HepG2 (cell line): ENCODE measurements around the gene CBY2. TPM values are rescaled to one million over a fixed set of nuclear protein-coding genes. Genes with fewer than 3 reads are reported as not detected.
"Not testable (repeated sequence)": the region's sequence is repeated elsewhere in the genome, so short reads cannot be mapped to it uniquely, and the experiment has no call there.

Experiments used
- ATAC-seq: fragments of 200-7000 bp; cut with Tn5 transposase; 3 replicates; pipeline ENCODE4 v1.9.1; 2020; ENCODE audit warnings: mild to moderate bottlenecking, moderate library complexity
- BruUV-seq: library from RNA; stranded (reverse); fragments of 400-500 nt; replicated peaks from 2 replicates; lab custom pipeline; 2021; lab: Mats Ljungman, UMichigan
- CTCF ChIA-PET: fragments of 300-600 bp; formaldehyde crosslinking; extraction: SDS; loops from one replicate; lab custom pipeline; 2021; ENCODE audit warnings: low total read pairs, inconsistent platforms, low intra/inter-chr PET ratio; lab: Yijun Ruan, JAX
- POLR2A ChIA-PET: fragments of 350-600 bp; sonication (Branson Sonifier 250); formaldehyde crosslinking; loops from one replicate; lab custom pipeline; 2020; ENCODE audit warnings: antibody characterized with exemption, inconsistent platforms; lab: Yijun Ruan, JAX
- DNase-seq: peaks from one replicate; pipeline ENCODE4 v3.0.0-alpha.2; 2015; ENCODE audit warnings: low spot score
- FAIRE-seq: peaks from 3 replicates; lab custom pipeline; 2011; peaks lifted over from hg19 to GRCh38; lab: Jason Lieb, UNC
- H2AFZ ChIP-seq: one replicate; pipeline ENCODE4 v1.6.1; 2011; ENCODE audit warnings: low read length, inconsistent platforms
- H3K27ac ChIP-seq: fragments of 300-600 bp; 3 replicates; pipeline ENCODE4 v1.8.0; 2011; ENCODE audit warnings: mixed run types, mild to moderate bottlenecking, mixed read lengths, low read length, inconsistent platforms; ENCODE audit not compliant: insufficient read depth; ENCODE audit errors: extremely low read length
- H3K27me3 ChIP-seq, 2 experiments: fragments of 200-600 bp in 1 of 2; 2 replicates in 1 of 2; 3 replicates in 1 of 2; pipeline versions ENCODE4 v1.6.0 to v1.8.0; 2011; ENCODE audit warnings: low read length in 2 of 2, mild to moderate bottlenecking in 2 of 2, moderate library complexity in 2 of 2, inconsistent platforms in 1 of 2; ENCODE audit not compliant: insufficient read depth in 2 of 2, control insufficient read depth in 1 of 2
- H3K36me3 ChIP-seq, 2 experiments: fragments of 200-600 bp in 1 of 2; replicated peaks in 1 of 2; 2 replicates in 1 of 2; 3 replicates in 1 of 2; pipeline versions ENCODE4 v1.5.1 to v1.8.0; 2011; ENCODE audit warnings: low read length in 2 of 2, inconsistent platforms in 1 of 2; ENCODE audit not compliant: insufficient read depth in 2 of 2, control insufficient read depth in 1 of 2
- H3K4me1 ChIP-seq: 2 replicates; pipeline ENCODE4 v1.5.1; 2012; ENCODE audit warnings: low read length, inconsistent platforms; ENCODE audit not compliant: insufficient read depth
- H3K4me2 ChIP-seq: 2 replicates; pipeline ENCODE4 v1.6.0; 2011; ENCODE audit warnings: low read depth, low read length, inconsistent platforms
- H3K4me3 ChIP-seq, 3 experiments: fragments of 200-600 bp in 1 of 3; sonication (generic), shearing (Covaris generic) in 1 of 3; replicated peaks in 1 of 3; 2 replicates each; pipeline ENCODE4 v1.5.1; 2011 to 2016; ENCODE audit warnings: low read length in 3 of 3, inconsistent platforms in 2 of 3, low read depth in 2 of 3, mild to moderate bottlenecking in 2 of 3, control low read depth in 1 of 3, mixed read lengths in 1 of 3; ENCODE audit not compliant: insufficient read depth in 1 of 3
- H3K79me2 ChIP-seq: one replicate; pipeline ENCODE4 v1.6.1; 2011; ENCODE audit warnings: low read length, inconsistent platforms; ENCODE audit not compliant: insufficient read depth
- H3K9ac ChIP-seq: 2 replicates; pipeline ENCODE4 v1.6.0; 2011; ENCODE audit warnings: mild to moderate bottlenecking, low read depth, low read length, inconsistent platforms; ENCODE audit not compliant: insufficient read depth
- H3K9me3 ChIP-seq: 2 replicates; pipeline ENCODE4 v1.5.1; 2012; ENCODE audit warnings: mild to moderate bottlenecking, low read length
- H4K20me1 ChIP-seq: 2 replicates; pipeline ENCODE4 v1.6.0; 2011; ENCODE audit warnings: inconsistent platforms, mild to moderate bottlenecking, low read length, moderate library complexity; ENCODE audit not compliant: insufficient read depth
- MAFF ChIP-seq: IDR thresholded peaks from 2 replicates; pipeline ENCODE4 v1.6.1; 2011; ENCODE audit warnings: low read depth, low read length, improper control_type of control experiment
- MAFK ChIP-seq, 2 experiments: IDR thresholded peaks in 1 of 2; conservative IDR thresholded peaks in 1 of 2; 2 replicates each; pipeline ENCODE4 v1.6.1; 2011; ENCODE audit warnings: improper control_type of control experiment in 2 of 2, low read length in 2 of 2
- WGBS: methylation state at CpG from one replicate; pipeline ENCODE4 v1.1.6; 2017; ENCODE audit warnings: low lambda C conversion rate; 5-methylcytosine and 5-hydroxymethylcytosine counted together
- in situ Hi-C: cut with HindIII; loops from 2 replicates; pipeline ENCODE4 v1.10.0; 2017; ENCODE audit warnings: low pct_unique_long_range_greater_than_20kb; ENCODE audit not compliant: extremely low pct_ligation_motif_present
- intact Hi-C: fragments of 100-400 bp; cut with micrococcal nuclease; formaldehyde crosslinking; loops from one replicate; pipeline ENCODE4 v1.10.0; 2022; ENCODE audit not compliant: unreplicated experiment
- polyA plus RNA-seq, 8 experiments: library from polyadenylated mRNA; depleted of rRNA in 3 of 8; stranded (reverse) in 7 of 8; unstranded in 1 of 8; fragments of >200 nt; fragmentation: Illumina TruSeq in 4 of 8; extraction: Trizol in 4 of 8; gene quantifications; 2 replicates each; pipeline versions ENCODE4 v1.2.1 to v1.2.3, GENCODE V29; 2011 to 2016; ENCODE audit warnings: low read depth in 4 of 8, missing spikeins in 1 of 8, mixed read lengths in 1 of 8; ENCODE audit not compliant: insufficient read depth in 1 of 8
- total RNA-seq, 5 experiments: library from RNA; depleted of rRNA; stranded (reverse); fragments of >200 nt; fragmentation: Illumina TruSeq; extraction: Trizol; gene quantifications; 2 replicates each; pipeline ENCODE4 v1.2.3, GENCODE V29; 2016; ENCODE audit warnings: low read depth in 1 of 5
- TF ChIP-seq, protein P1 (sequence below): sonication (generic); formaldehyde crosslinking; IDR thresholded peaks from 2 replicates; pipeline ENCODE4 v1.5.1; 2020; ENCODE audit warnings: mild to moderate bottlenecking, missing genetic modification reagents

CBY2 gene
- total and polyA plus RNA-seq, 2 of the 13 experiments (the other 11 are each of a cell fraction or from before 2014, with no cell fraction given) = not detected

DNA sequence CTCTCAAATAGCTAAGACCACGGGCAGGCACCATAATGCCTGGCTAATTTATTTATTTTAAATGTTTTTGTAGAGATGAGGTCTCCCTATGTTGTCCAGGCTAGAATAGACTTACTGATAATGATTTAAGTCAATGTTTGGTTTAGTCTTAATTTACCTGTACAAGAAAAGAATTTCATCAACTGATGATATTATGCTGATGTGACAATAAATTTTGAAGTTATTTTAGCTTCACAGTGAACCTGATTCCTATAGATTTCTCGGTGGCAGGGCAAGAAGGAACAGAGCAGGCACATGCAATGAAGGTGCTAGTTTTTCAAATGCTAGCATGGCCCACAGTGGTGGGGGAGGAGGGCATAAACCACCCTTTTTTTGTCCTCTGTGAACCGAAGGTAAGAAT, 42.6 kb upstream of the CBY2 start:
- H4K20me1 ChIP-seq = no peaks in the 10 kb centered on the region
- no peak for ATAC-seq
- H3K27ac ChIP-seq = no peak overlapping the region
- no peaks in the 10 kb centered on the region for H3K27me3 ChIP-seq
- FAIRE-seq = no peak
- in situ Hi-C loops (no loop called here), intact Hi-C loops (no loop called here)
- ChIA-PET POLR2A (no interaction called here), CTCF (no interaction called here)
- WGBS = 0% methylated on average over 3 of the region's 3 CpGs
- H3K4me1 ChIP-seq = no peaks in the 10 kb centered on the region
- H3K9ac ChIP-seq = no peak overlapping the region
- H3K4me3 ChIP-seq = no peak overlapping the region
- H3K36me3 ChIP-seq = no peaks in the 10 kb centered on the region
- H2AFZ ChIP-seq = no peak overlapping the region
- BruUV-seq = no TSS peak
- no peaks in the 10 kb centered on the region for H3K9me3 ChIP-seq
- no peaks in the 10 kb centered on the region for H3K79me2 ChIP-seq
- TF ChIP-seq, protein P1, sequence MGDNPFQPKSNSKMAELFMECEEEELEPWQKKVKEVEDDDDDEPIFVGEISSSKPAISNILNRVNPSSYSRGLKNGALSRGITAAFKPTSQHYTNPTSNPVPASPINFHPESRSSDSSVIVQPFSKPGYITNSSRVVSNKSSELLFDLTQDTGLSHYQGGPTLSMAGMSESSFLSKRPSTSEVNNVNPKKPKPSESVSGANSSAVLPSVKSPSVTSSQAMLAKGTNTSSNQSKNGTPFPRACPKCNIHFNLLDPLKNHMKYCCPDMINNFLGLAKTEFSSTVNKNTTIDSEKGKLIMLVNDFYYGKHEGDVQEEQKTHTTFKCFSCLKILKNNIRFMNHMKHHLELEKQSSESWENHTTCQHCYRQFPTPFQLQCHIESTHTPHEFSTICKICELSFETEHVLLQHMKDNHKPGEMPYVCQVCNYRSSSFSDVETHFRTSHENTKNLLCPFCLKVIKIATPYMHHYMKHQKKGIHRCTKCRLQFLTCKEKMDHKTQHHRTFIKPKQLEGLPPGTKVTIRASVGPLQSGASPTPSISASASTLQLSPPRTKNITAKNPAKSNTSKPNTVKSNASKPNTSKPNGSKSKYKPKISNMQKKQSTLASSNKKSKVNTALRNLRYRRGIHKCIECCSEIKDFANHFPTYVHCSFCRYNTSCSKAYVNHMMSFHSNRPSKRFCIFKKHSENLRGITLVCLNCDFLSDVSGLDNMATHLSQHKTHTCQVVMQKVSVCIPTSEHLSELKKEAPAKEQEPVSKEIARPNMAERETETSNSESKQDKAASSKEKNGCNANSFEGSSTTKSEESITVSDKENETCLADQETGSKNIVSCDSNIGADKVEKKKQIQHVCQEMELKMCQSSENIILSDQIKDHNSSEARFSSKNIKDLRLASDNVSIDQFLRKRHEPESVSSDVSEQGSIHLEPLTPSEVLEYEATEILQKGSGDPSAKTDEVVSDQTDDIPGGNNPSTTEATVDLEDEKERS (CRISPR knock-in tag) = no peak
- peak; percentile 96 to 98 for TF ChIP-seq MAFK (conservative IDR thresholded peaks at IDR 0.05 in 1 of 2, IDR thresholded peaks at IDR 0.05 in 1 of 2; ENCODE audit: low read length in 2 of 2)
- TF ChIP-seq MAFF = peak; percentile 96
- H3K4me2 ChIP-seq = no peak overlapping the region
- no peak for DNase-seq

DNA sequence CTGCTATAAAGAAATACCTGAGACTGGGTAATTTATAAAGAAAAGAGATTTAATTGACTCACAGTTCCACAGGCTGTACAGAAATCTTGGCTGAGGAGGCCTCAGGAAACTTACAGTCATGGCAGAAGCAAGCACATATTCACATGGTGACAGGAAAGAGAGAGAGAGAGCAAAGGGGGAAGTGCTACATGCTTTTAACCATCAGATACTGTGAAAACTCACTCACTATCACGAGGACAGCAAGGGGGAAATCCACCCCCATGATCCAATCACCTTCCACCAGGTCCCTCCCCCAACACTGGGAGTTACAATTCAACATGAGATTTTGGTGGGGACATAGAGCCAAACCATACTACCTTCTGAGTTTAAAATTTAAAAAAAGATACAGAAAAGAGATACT, 41.7 kb upstream of the CBY2 start:
- FAIRE-seq, BruUV-seq, H3K79me2 ChIP-seq, POLR2A ChIA-PET, H3K27ac ChIP-seq, intact Hi-C loops, H3K4me3 ChIP-seq, CTCF ChIA-PET, H2AFZ ChIP-seq, H4K20me1 ChIP-seq, H3K4me2 ChIP-seq, H3K9me3 ChIP-seq, H3K4me1 ChIP-seq, H3K36me3 ChIP-seq, DNase-seq, in situ Hi-C loops, ATAC-seq, H3K9ac ChIP-seq, H3K27me3 ChIP-seq: not testable (repeated sequence)
- 0% methylated on average over 1 of the region's 1 CpG for WGBS
